T-cell (primary cell): ENCODE data around the gene QSOX1. TPM values are rescaled to one million over a fixed set of nuclear protein-coding genes. Genes with fewer than 3 reads are reported as not detected.
A peak's percentile ranks its signal among the peaks of the same experiment; 100 is the strongest.

Experiments
- ATAC-seq, 4 experiments: fragments of 200-7000 bp in 3 of 4; fragments of 150-1000 bp in 1 of 4; cut with Tn5 transposase; replicated peaks in 1 of 4; 1 replicate in 3 of 4; 2 replicates in 1 of 4; pipeline ENCODE4 v1.10.0; 2021; ENCODE audit warnings: moderate library complexity in 3 of 4, mild to moderate bottlenecking in 2 of 4, moderate number of reproducible peaks in 1 of 4
- CTCF ChIA-PET, 2 donors: fragments of 300-600 bp; sonication (Branson Sonifier 250); formaldehyde crosslinking; loops; one replicate each; lab custom pipeline; 2022; ENCODE audit warnings: antibody characterized with exemption in 2 of 2; lab: Charles Lee
- POLR2A ChIA-PET, 2 donors: fragments of 300-600 bp; sonication (Branson Sonifier 250); formaldehyde crosslinking; loops; one replicate each; lab custom pipeline; 2022; ENCODE audit warnings: antibody characterized with exemption in 2 of 2; lab: Charles Lee
- DNase-seq, 35 experiments: peaks; one replicate each; pipeline versions ENCODE4 v3.0.0 to v3.0.0-alpha.2; 2013 to 2023
- H3K27ac ChIP-seq: one replicate; pipeline ENCODE4 v1.5.1; 2013; ENCODE audit warnings: low read length
- H3K27me3 ChIP-seq, 2 experiments: replicated peaks in 1 of 2; 1 replicate in 1 of 2; 2 replicates in 1 of 2; pipeline versions ENCODE4 v1.6.1 to v1.7.0; 2013; ENCODE audit warnings: low read length in 1 of 2, mixed read lengths in 1 of 2; ENCODE audit not compliant: control insufficient read depth in 2 of 2, insufficient read depth in 2 of 2; ENCODE audit errors: extremely low read depth in 1 of 2
- H3K36me3 ChIP-seq, 2 donors: 1 replicate in 1 of 2; 2 replicates in 1 of 2; pipeline versions ENCODE4 v1.6.1 to v1.7.0; 2013; ENCODE audit warnings: low read length in 1 of 2; ENCODE audit not compliant: control insufficient read depth in 2 of 2, insufficient read depth in 1 of 2; ENCODE audit errors: extremely low read depth in 1 of 2
- H3K4me1 ChIP-seq, 2 experiments: 1 replicate in 1 of 2; 2 replicates in 1 of 2; pipeline versions ENCODE4 v1.6.1 to v1.7.0; 2013; ENCODE audit warnings: low read length in 2 of 2, mixed read lengths in 1 of 2; ENCODE audit not compliant: insufficient read depth in 2 of 2, control insufficient read depth in 1 of 2; ENCODE audit errors: extremely low read depth in 1 of 2
- H3K4me3 ChIP-seq, 2 donors: 1 replicate in 1 of 2; 2 replicates in 1 of 2; pipeline versions ENCODE4 v1.5.1 to v1.7.0; 2013; ENCODE audit warnings: mild to moderate bottlenecking in 2 of 2, low read length in 1 of 2, moderate library complexity in 1 of 2; ENCODE audit not compliant: control insufficient read depth in 1 of 2; ENCODE audit errors: extremely low read depth in 1 of 2
- H3K9me3 ChIP-seq: 2 replicates; pipeline ENCODE4 v1.7.0; 2013
- H3K27ac Mint-ChIP-seq, 2 donors: one replicate each; pipeline ENCODE4 v1.8.0; 2020 to 2021; ENCODE audit warnings: mild to moderate bottlenecking in 2 of 2, mixed read lengths in 2 of 2
- H3K27me3 Mint-ChIP-seq, 2 donors: one replicate each; pipeline ENCODE4 v1.8.0; 2021 to 2022; ENCODE audit warnings: mixed read lengths in 2 of 2
- H3K36me3 Mint-ChIP-seq: one replicate; pipeline ENCODE4 v1.8.0; 2021; ENCODE audit warnings: mixed read lengths
- H3K4me1 Mint-ChIP-seq, 3 donors: one replicate each; pipeline ENCODE4 v1.8.0; 2020 to 2022; ENCODE audit warnings: mixed read lengths in 3 of 3, mild to moderate bottlenecking in 1 of 3
- H3K4me3 Mint-ChIP-seq, 3 donors: one replicate each; pipeline ENCODE4 v1.8.0; 2020 to 2022; ENCODE audit warnings: mild to moderate bottlenecking in 3 of 3, mixed read lengths in 3 of 3, moderate library complexity in 3 of 3
- H3K9me3 Mint-ChIP-seq, 3 donors: one replicate each; pipeline ENCODE4 v1.8.0; 2020 to 2022; ENCODE audit warnings: mixed read lengths in 3 of 3
- WGBS: methylation state at CpG from one replicate; pipeline ENCODE4 v1.1.5; 2013; ENCODE audit warnings: missing lambda C conversion rate; ENCODE audit not compliant: insufficient coverage; 5-methylcytosine and 5-hydroxymethylcytosine counted together
- total RNA-seq, 35 experiments: library from RNA in 6 of 35; stranded (reverse) in 6 of 35; fragments of 120-200 nt in 1 of 35; gene quantifications; one replicate each; pipeline versions ENCODE4 v1.2.1 to v1.2.4 and lab custom pipeline; 2013 to 2026

Gene QSOX1
- total RNA-seq, result 10 to 100 TPM; 19.7 to 32.5 (median 28.2) TPM
- 16.0 TPM for total RNA-seq (2013)
- 17.8 to 56.9 (median 31.8) reads per million in 29 experiments for total RNA-seq (lab: John Stamatoyannopoulos, UW)

GRCh38 chr1:180154325-180155181, at the start of gene QSOX1:
TSS of gene QSOX1 (plus strand) at chr1:180154869. CDS start at chr1:180154908, 39 bp downstream.
- H3K9me3 ChIP-seq, result no peaks in the 10 kb centered on the region
- H3K4me1 Mint-ChIP-seq, result peaks cover 25 to 48% (median 36%) of the 10 kb centered on the region in 3 donors
- peak within 1 kb of the TSS; percentile 89 to 93 (median 90) for H3K4me3 Mint-ChIP-seq
- peak within 1 kb of the TSS; percentile 70 to 94 for H3K4me3 ChIP-seq
- ATAC-seq (peak; percentile 96 to 98 (median 96)), DNase-seq (peak; percentile 78 to 95 (median 85))
- H3K27ac Mint-ChIP-seq, result peak within 1 kb of the TSS; percentile 66 to 89
- H3K9me3 Mint-ChIP-seq, result no peaks in the 10 kb centered on the region
- peaks cover 2% of the 10 kb centered on the region for H3K36me3 Mint-ChIP-seq
- no peaks in the 10 kb centered on the region for H3K27me3 Mint-ChIP-seq
- no peaks in the 10 kb centered on the region for H3K27me3 ChIP-seq
- CTCF ChIA-PET, result interaction anchor here (0.5 to 1.6 kb wide), 3 partner anchors 78 to 477 kb away, joined by 3 to 8 read pairs (median 3); no protein-coding TSS in a partner anchor
- H3K4me1 ChIP-seq, result peaks cover 7 to 16% of the 10 kb centered on the region in 2 experiments
- POLR2A ChIA-PET, result interaction anchor here (0.6 to 1.0 kb wide), 6 partner anchors 122 to 342 kb away, joined by 3 to 6 read pairs (median 4); no protein-coding TSS in a partner anchor
- WGBS, result under 1% methylated on average over 89 of the region's 100 CpGs
- peak within 1 kb of the TSS; percentile 18 for H3K27ac ChIP-seq
- no peaks in the 10 kb centered on the region for H3K36me3 ChIP-seq

GRCh38 chr1:180112091-180112490, 42.6 kb upstream of the QSOX1 start:
- H3K27me3 Mint-ChIP-seq, result no peaks in the 10 kb centered on the region
- no CpG with 5 or more reads among the region's 2 CpGs for WGBS

GRCh38 chr1:180112984-180113647, 41.6 kb upstream of the QSOX1 start:
- H3K36me3 ChIP-seq, result peaks cover 8 to 40% of the 10 kb centered on the region in 2 donors

More at GRCh38 chr1:180112091-180112490, 42.6 kb upstream of the QSOX1 start:
- no peaks in the 10 kb centered on the region for H3K4me1 Mint-ChIP-seq
- no peak overlapping the region for H3K27ac ChIP-seq
- H3K36me3 ChIP-seq, result peaks cover 10 to 48% of the 10 kb centered on the region in 2 donors
- H3K9me3 ChIP-seq, result no peaks in the 10 kb centered on the region
- CTCF ChIA-PET, result no interaction called here
- no peak for DNase-seq
- H3K4me3 Mint-ChIP-seq, result no peak overlapping the region
- no peaks in the 10 kb centered on the region for H3K9me3 Mint-ChIP-seq
- no peak overlapping the region for H3K4me3 ChIP-seq
- no peaks in the 10 kb centered on the region for H3K4me1 ChIP-seq
- H3K27ac Mint-ChIP-seq, result no peak overlapping the region
- no peaks in the 10 kb centered on the region for H3K27me3 ChIP-seq
- ATAC-seq, result no peak
- H3K36me3 Mint-ChIP-seq, result peaks cover 57% of the 10 kb centered on the region
- POLR2A ChIA-PET, result no interaction called here

GRCh38 chr1:180114396-180114945, 40.2 kb upstream of the QSOX1 start:
- POLR2A ChIA-PET, result no interaction called here
- H3K4me3 Mint-ChIP-seq, result no peak overlapping the region
- no peaks in the 10 kb centered on the region for H3K9me3 ChIP-seq
- ATAC-seq (no peak), DNase-seq (no peak)
- H3K27me3 Mint-ChIP-seq, result no peaks in the 10 kb centered on the region
- no peaks in the 10 kb centered on the region for H3K4me1 ChIP-seq
- peaks cover 39% of the 10 kb centered on the region for H3K36me3 Mint-ChIP-seq
- H3K27ac Mint-ChIP-seq, result no peak overlapping the region
- no peak overlapping the region for H3K27ac ChIP-seq
- H3K36me3 ChIP-seq, result peaks cover 6 to 28% of the 10 kb centered on the region in 2 donors
- WGBS, result no CpG with 5 or more reads among the region's 4 CpGs
- H3K27me3 ChIP-seq, result no peaks in the 10 kb centered on the region
- CTCF ChIA-PET, result interaction anchor here in 1 of 2 donors (0.6 kb wide), 1 partner anchor 29 kb away, joined by 3 read pairs; no protein-coding TSS in a partner anchor
- H3K4me3 ChIP-seq, result no peak overlapping the region
- H3K4me1 Mint-ChIP-seq, result no peaks in the 10 kb centered on the region
- H3K9me3 Mint-ChIP-seq, result peaks cover 0 to 4% (median 0%) of the 10 kb centered on the region in 3 donors

More at GRCh38 chr1:180112984-180113647, 41.6 kb upstream of the QSOX1 start:
- Mint-ChIP-seq H3K4me1 (no peaks in the 10 kb centered on the region), H3K36me3 (peaks cover 51% of the 10 kb centered on the region), H3K27me3 (no peaks in the 10 kb centered on the region), H3K27ac (no peak overlapping the region), H3K4me3 (no peak overlapping the region), H3K9me3 (peaks cover 0 to 4% (median 0%) of the 10 kb centered on the region in 3 donors)
- CTCF ChIA-PET, result interaction anchor here (0.6 to 0.7 kb wide), 2 partner anchors 12 to 27 kb away, joined by 3 to 5 read pairs; no protein-coding TSS in a partner anchor
- DNase-seq (no peak), ATAC-seq (no peak)
- Histone ChIP-seq H3K27ac (no peak overlapping the region), H3K27me3 (no peaks in the 10 kb centered on the region), H3K4me3 (no peak overlapping the region), H3K4me1 (no peaks in the 10 kb centered on the region), H3K9me3 (no peaks in the 10 kb centered on the region)
- POLR2A ChIA-PET, result no interaction called here
- no CpG with 5 or more reads among the region's 2 CpGs for WGBS

- Histone ChIP-seq H3K36me3 (peaks cover 0 to 9% of the 10 kb centered on the region in 2 donors), H3K27ac (no peak overlapping the region), H3K4me3 (no peak overlapping the region), H3K9me3 (no peaks in the 10 kb centered on the region), H3K27me3 (no peaks in the 10 kb centered on the region), H3K4me1 (no peaks in the 10 kb centered on the region)
- Mint-ChIP-seq H3K4me1 (no peaks in the 10 kb centered on the region), H3K27ac (no peak overlapping the region), H3K27me3 (no peaks in the 10 kb centered on the region), H3K9me3 (peaks cover 0 to 4% (median 0%) of the 10 kb centered on the region in 3 donors), H3K4me3 (no peak overlapping the region), H3K36me3 (peaks cover 21% of the 10 kb centered on the region)
- ChIA-PET POLR2A (no interaction called here), CTCF (interaction anchor here in 1 of 2 donors (0.5 kb wide), 1 partner anchor 54 kb away, joined by 3 read pairs; no protein-coding TSS in a partner anchor)
- DNase-seq, result no peak
- 83% methylated on average over 9 of the region's 14 CpGs for WGBS
- ATAC-seq, result no peak
Observed at GRCh38 chr1:180116964-180117763, 37.5 kb upstream of the QSOX1 start.
